Posterior cingulate gyrus (tissue), 11 donors: Measurements from ENCODE around the gene FPR3.
"Not testable (repeated sequence)": the region's sequence is repeated elsewhere in the genome, so short reads cannot be mapped to it uniquely, and the experiment has no call there.

Experiments
- DNase-seq, 10 donors: peaks; one replicate each; pipeline versions ENCODE4 v3.0.0 to v3.0.0-alpha.2; 2020 to 2021; ENCODE audit warnings: mixed read lengths in 3 of 10
- intact Hi-C: fragments of 100-400 bp; cut with DNase I; formaldehyde crosslinking; loops from one replicate; pipeline ENCODE4 v1.15.1; 2023

The FPR3 gene

GRCh38 chr19:51805396-51805795 is 10.4 kb downstream of the FPR3 start:
- DNase-seq, intact Hi-C loops: not testable (repeated sequence)

GRCh38 chr19:51806571-51806970 is 11.6 kb downstream of the FPR3 start:
- DNase-seq, intact Hi-C loops: not testable (repeated sequence)

- intact Hi-C loops = no loop called here
- DNase-seq = peak in 1 of 10 donors; percentile 70
Measured at GRCh38 chr19:51807111-51807701, 12.2 kb downstream of the FPR3 start.

- intact Hi-C loops = no loop called here
- DNase-seq = no peak
Measured at GRCh38 chr19:51807925-51808324, 13.0 kb downstream of the FPR3 start.

- intact Hi-C loops = no loop called here
- DNase-seq = no peak
Measured at GRCh38 chr19:51808333-51808986, 13.5 kb downstream of the FPR3 start.

GRCh38 chr19:51809787-51810186 is 14.8 kb downstream of the FPR3 start:
- no peak for DNase-seq
- intact Hi-C loops = no loop called here

GRCh38 chr19:51810223-51810622 is 15.3 kb downstream of the FPR3 start:
- intact Hi-C loops = no loop called here
- DNase-seq = no peak

- intact Hi-C loops = no loop called here
- peak in 3 of 10 donors; percentile 27 to 83 (median 38) for DNase-seq
Measured at GRCh38 chr19:51811344-51811743, 16.4 kb downstream of the FPR3 start.

GRCh38 chr19:51815043-51815442 is 20.1 kb downstream of the FPR3 start:
- no peak for DNase-seq
- intact Hi-C loops = no loop called here

- intact Hi-C loops = no loop called here
- no peak for DNase-seq
Measured at GRCh38 chr19:51816711-51817110, 21.8 kb downstream of the FPR3 start.

- no peak for DNase-seq
- intact Hi-C loops = no loop called here
Measured at GRCh38 chr19:51820011-51820410, 25.1 kb downstream of the FPR3 start.

- DNase-seq = no peak
- intact Hi-C loops = no loop called here
Measured at GRCh38 chr19:51820831-51821446, 26.0 kb downstream of the FPR3 start.

- no peak for DNase-seq
Measured at GRCh38 chr19:51821456-51821855, 26.5 kb downstream of the FPR3 start.

GRCh38 chr19:51821921-51822320 is 27.0 kb downstream of the FPR3 start:
- intact Hi-C loops = no loop called here
- no peak for DNase-seq

More at GRCh38 chr19:51821456-51821855, 26.5 kb downstream of the FPR3 start:
- intact Hi-C loops = no loop called here

GRCh38 chr19:51822325-51822724 is 27.4 kb downstream of the FPR3 start:
- no peak for DNase-seq
- intact Hi-C loops = no loop called here

GRCh38 chr19:51822946-51823345 is 28.0 kb downstream of the FPR3 start:
- intact Hi-C loops = no loop called here
- DNase-seq = no peak

GRCh38 chr19:51824281-51825005 is 29.5 kb downstream of the FPR3 start:
- no peak for DNase-seq
- intact Hi-C loops = no loop called here

- DNase-seq = no peak
- intact Hi-C loops = no loop called here
Measured at GRCh38 chr19:51830274-51830673, 35.3 kb downstream of the FPR3 start.

GRCh38 chr19:51837145-51837544 is 42.2 kb downstream of the FPR3 start:
- intact Hi-C loops = no loop called here

GRCh38 chr19:51861870-51862622 is 67.1 kb downstream of the FPR3 start:
- intact Hi-C loops = no loop called here
- no peak for DNase-seq

More at GRCh38 chr19:51837145-51837544, 42.2 kb downstream of the FPR3 start:
- DNase-seq = no peak

- intact Hi-C loops = no loop called here
Measured at GRCh38 chr19:51873097-51873496, 78.1 kb downstream of the FPR3 start.

More at GRCh38 chr19:51873097-51873496, 78.1 kb downstream of the FPR3 start:
- DNase-seq = no peak
